Measurements from ENCODE around the gene CMTR1. TPM values are rescaled to one million over a fixed set of nuclear protein-coding genes. Genes with fewer than 3 reads are reported as not detected.

CMTR1 gene
- polyA plus RNA-seq, 1 experiment = 25.1 TPM

DNA sequence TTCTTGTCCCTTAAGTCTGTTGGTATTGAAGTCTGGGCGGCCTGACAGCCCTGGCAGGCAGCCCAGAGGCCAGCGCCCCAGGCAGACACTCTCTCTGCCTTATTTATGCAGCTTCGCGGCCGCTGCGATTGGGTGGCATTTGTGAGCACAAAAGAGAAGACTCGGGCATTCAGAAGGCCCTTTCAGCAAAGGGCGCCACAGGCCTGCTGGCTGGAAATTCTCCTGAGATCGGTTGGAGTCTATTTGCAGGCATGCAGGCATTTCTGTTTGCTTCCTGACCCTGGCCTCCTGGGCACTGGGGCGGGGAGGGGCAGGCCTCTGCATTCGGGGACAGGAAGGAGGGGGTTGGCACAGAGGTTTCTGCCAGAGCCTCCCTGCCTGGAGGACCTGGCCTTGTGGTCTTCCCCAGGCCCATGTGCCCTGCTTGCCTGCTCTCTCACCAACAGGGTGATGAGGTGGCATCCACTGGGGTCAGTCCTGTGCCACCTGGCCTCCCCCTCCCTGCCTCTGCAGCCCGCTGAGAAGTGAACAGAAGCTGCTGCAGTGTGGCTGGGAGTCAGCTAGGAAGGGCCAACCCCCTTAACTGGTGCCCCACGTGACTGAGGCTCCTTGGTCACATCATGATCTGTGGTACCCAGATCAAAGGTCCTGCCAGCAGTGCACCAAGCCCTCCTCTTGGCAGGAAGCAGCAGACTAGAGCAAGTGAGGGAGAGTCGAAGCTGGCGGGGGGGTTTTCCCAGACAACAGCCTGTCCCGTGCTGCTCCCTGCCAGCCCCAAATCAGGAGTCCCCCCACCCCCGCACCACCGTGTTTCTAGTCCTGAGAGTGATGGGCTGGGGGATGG, 83.3 kb downstream of the CMTR1 start:
- no peak for DNase-seq (ENCODE audit: low read depth, low spot score)
- Histone ChIP-seq H3K27me3 (ENCODE audit: control insufficient read depth, insufficient read depth, low read length) (peaks cover 48% of the 10 kb centered on the region), H3K9me3 (ENCODE audit: control insufficient read depth, insufficient read depth, low read length) (no peaks in the 10 kb centered on the region), H3K4me3 (ENCODE audit: low read depth, low read length) (no peak overlapping the region), H3K27ac (ENCODE audit: low read depth, low read length) (no peak overlapping the region)
- ChIA-PET CTCF (interaction anchor here (0.8 to 1.5 kb wide), 2 partner anchors 49 to 52 kb away, joined by 3 read pairs; no protein-coding TSS in a partner anchor), POLR2A (no interaction called here)
- TF ChIP-seq, protein P1, sequence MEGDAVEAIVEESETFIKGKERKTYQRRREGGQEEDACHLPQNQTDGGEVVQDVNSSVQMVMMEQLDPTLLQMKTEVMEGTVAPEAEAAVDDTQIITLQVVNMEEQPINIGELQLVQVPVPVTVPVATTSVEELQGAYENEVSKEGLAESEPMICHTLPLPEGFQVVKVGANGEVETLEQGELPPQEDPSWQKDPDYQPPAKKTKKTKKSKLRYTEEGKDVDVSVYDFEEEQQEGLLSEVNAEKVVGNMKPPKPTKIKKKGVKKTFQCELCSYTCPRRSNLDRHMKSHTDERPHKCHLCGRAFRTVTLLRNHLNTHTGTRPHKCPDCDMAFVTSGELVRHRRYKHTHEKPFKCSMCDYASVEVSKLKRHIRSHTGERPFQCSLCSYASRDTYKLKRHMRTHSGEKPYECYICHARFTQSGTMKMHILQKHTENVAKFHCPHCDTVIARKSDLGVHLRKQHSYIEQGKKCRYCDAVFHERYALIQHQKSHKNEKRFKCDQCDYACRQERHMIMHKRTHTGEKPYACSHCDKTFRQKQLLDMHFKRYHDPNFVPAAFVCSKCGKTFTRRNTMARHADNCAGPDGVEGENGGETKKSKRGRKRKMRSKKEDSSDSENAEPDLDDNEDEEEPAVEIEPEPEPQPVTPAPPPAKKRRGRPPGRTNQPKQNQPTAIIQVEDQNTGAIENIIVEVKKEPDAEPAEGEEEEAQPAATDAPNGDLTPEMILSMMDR (IDR thresholded peaks at IDR 0.05; ENCODE audit: low read depth, low read length) = no peak

DNA sequence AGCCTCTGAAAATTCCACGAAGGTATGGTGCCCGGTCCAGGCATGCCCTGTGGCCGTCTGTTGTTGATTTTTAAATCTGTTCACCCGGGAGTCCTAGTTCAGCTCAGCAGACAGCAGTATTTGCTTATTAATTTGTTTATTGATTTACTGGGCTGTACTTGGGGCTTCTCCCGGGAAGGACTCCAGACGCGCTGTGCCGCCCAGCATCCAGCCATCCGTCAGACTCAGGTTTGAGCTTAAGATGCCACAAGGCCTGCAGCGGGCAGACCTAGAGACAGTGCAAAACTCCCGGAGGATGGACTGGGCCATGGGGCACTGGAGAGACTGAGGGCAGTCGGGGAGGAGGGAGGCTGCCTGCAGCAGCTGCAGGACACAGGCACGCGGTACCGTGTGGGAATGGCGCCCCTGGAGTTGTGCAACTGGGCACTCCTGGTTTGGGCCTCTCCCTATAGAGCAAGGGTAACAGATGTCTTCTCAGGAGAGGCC, 83.9 kb downstream of the CMTR1 start:
- peaks cover 47% of the 10 kb centered on the region for H3K27me3 ChIP-seq (ENCODE audit: control insufficient read depth, insufficient read depth, low read length)
- CTCF ChIA-PET = interaction anchor here (1.5 kb wide), 1 partner anchor 49 kb away, joined by 3 read pairs; no protein-coding TSS in a partner anchor
- POLR2A ChIA-PET = no interaction called here

DNA sequence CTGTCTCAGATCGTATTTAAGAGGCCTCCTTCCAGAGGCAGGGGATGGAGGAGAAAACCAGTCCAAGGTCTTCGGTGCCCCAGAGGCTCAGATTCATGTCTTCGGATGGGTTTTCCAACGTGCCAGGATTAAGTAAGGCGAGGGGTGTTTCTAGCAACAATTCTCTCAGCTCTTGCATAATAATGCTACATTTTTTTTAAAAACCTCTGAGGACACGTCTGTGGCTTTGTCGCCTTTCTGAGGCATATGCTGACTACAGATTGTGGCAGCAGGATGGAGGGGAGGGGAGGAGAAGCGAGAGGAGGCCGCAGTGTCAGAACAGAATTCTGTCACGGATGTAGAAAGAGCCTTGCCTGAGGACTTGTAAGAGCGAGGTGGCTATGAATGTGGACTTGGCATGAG, 84.4 kb downstream of the CMTR1 start:
- H3K27me3 ChIP-seq (ENCODE audit: control insufficient read depth, insufficient read depth, low read length) = peaks cover 45% of the 10 kb centered on the region
- H3K27ac ChIP-seq (ENCODE audit: low read depth, low read length) = no peak overlapping the region
- no peak overlapping the region for H3K4me3 ChIP-seq (ENCODE audit: low read depth, low read length)
- H3K9me3 ChIP-seq (ENCODE audit: control insufficient read depth, insufficient read depth, low read length) = no peaks in the 10 kb centered on the region
- no peak for DNase-seq (ENCODE audit: low read depth, low spot score)
- POLR2A ChIA-PET = no interaction called here
- TF ChIP-seq, protein P1 (IDR thresholded peaks at IDR 0.05; ENCODE audit: low read depth, low read length) = no peak
- CTCF ChIA-PET = interaction anchor here (1.5 kb wide), 1 partner anchor 48 kb away, joined by 3 read pairs; no protein-coding TSS in a partner anchor

More for the DNA sequence above, 83.9 kb downstream of the CMTR1 start:
- TF ChIP-seq, protein P1 (IDR thresholded peaks at IDR 0.05; ENCODE audit: low read depth, low read length) = no peak
- no peak overlapping the region for H3K27ac ChIP-seq (ENCODE audit: low read depth, low read length)
- no peak overlapping the region for H3K4me3 ChIP-seq (ENCODE audit: low read depth, low read length)
- no peaks in the 10 kb centered on the region for H3K9me3 ChIP-seq (ENCODE audit: control insufficient read depth, insufficient read depth, low read length)
- DNase-seq (ENCODE audit: low read depth, low spot score) = no peak

DNA sequence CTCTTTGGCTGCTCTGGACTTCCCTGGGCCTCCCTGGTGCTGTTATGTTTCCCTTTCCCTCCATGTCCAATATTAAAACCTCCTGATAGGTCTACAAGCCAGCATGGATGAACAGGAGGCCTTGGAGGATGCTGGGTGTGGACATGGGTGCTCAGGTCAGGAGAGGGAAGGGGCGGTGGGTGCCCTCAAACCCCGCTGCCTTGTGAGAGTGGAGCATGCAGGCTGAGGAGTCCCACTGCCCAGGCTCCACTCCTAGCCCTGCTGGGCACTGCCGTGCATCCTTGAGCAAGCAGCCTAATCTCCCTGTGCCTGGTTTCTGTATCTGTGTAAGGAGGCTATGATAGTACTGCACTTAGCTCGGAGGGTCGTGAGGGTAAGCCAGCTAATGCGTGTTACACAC, 85.1 kb downstream of the CMTR1 start:
- TF ChIP-seq, protein P1 (IDR thresholded peaks at IDR 0.05; ENCODE audit: low read depth, low read length) = no peak
- ChIA-PET POLR2A (no interaction called here), CTCF (interaction anchor here (0.6 kb wide), 1 partner anchor 88 kb away, joined by 3 read pairs; no protein-coding TSS in a partner anchor)
- no peak overlapping the region for H3K27ac ChIP-seq (ENCODE audit: low read depth, low read length)
- H3K27me3 ChIP-seq (ENCODE audit: control insufficient read depth, insufficient read depth, low read length) = peaks cover 40% of the 10 kb centered on the region
- no peak overlapping the region for H3K4me3 ChIP-seq (ENCODE audit: low read depth, low read length)
- no peaks in the 10 kb centered on the region for H3K9me3 ChIP-seq (ENCODE audit: control insufficient read depth, insufficient read depth, low read length)
- DNase-seq (ENCODE audit: low read depth, low spot score) = no peak

DNA sequence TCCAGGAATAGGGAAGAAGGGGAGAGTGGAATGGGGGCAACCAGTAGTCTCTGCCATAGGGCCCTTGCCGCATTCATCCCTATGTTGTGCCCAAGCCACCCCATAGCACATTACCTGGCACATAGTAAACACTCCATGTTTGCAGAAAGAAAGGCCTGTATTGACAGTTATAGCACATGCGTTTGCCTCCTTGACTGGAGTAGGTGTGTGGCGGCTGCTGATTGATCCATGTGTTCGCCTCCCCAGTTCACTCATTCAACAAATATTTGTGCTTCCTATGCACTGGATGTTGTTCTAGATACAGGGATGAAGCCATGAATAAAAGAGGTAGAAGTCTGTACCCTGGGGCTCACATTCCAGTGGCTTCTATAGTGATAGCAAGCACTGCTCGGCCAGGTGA, 86.4 kb downstream of the CMTR1 start:
- ChIA-PET CTCF (no interaction called here), POLR2A (no interaction called here)
- Histone ChIP-seq H3K4me3 (ENCODE audit: low read depth, low read length) (no peak overlapping the region), H3K9me3 (ENCODE audit: control insufficient read depth, insufficient read depth, low read length) (no peaks in the 10 kb centered on the region), H3K27me3 (ENCODE audit: control insufficient read depth, insufficient read depth, low read length) (peaks cover 32% of the 10 kb centered on the region), H3K27ac (ENCODE audit: low read depth, low read length) (no peak overlapping the region)
- TF ChIP-seq, protein P1 (IDR thresholded peaks at IDR 0.05; ENCODE audit: low read depth, low read length) = no peak
- no peak for DNase-seq (ENCODE audit: low read depth, low spot score)

All from AG04450 (cell line).